Measurements from ENCODE around the gene CLPTM1L. TPM values are rescaled to one million over a fixed set of nuclear protein-coding genes. Genes with fewer than 3 reads are reported as not detected.
A peak's percentile ranks its signal among the peaks of the same experiment; 100 is the strongest.
"Not testable (repeated sequence)": the region's sequence is repeated elsewhere in the genome, so short reads cannot be mapped to it uniquely, and the experiment has no call there.

CLPTM1L gene
- total RNA-seq, 4 donors from 2014 or later, result 62.6 to 132 (median 93.5) TPM

DNA sequence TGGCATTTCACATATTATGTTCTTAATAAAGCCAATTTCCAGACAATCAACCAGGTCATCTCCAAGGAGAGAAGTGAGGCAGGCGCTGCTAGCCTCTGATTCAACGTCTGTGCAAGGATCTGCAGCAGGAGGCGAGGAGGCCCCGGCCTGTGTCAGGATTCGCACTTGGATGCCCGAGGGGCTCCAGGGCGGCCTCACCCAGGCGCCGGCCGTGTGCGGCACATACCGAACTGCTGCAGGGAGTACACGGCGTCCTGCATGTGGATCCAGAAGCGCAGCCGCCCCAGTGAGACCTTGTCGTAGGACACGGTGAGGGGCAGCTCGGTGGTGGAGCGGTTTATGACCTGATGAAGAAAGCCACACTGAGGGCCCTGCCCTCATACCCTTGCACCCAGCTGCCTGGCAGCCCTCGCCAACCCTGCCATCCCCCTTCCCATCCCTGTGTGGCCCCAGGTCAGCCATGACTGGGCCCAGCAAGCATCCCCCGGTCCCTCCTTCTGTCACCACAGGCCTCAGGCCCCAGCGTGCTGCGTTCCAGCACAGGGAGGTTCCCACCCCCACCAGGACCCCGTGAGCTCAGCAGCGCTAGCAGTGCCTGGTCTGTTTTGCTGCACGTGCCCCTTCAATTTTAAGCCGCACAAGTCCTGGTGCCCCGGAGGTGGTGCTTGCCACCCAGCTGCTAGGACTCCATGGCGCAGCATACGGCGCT, 9.9 kb downstream of the CLPTM1L start:
- Histone ChIP-seq H3K4me1 (peaks cover 27% of the 10 kb centered on the region), H3K27ac (no peak overlapping the region), H3K27me3 (no peaks in the 10 kb centered on the region), H3K9me3 (no peaks in the 10 kb centered on the region), H3K4me3 (no peak overlapping the region), H3K36me3 (peaks cover 87% of the 10 kb centered on the region)
- WGBS, result 94% methylated on average over 12 of the region's 32 CpGs
- TF ChIP-seq POLR2A (IDR thresholded peaks at IDR 0.05) (no peak), EP300 (IDR thresholded peaks at IDR 0.05) (no peak), POLR2AphosphoS5 (IDR thresholded peaks at IDR 0.05) (no peak)
- TF ChIP-seq, protein P1, sequence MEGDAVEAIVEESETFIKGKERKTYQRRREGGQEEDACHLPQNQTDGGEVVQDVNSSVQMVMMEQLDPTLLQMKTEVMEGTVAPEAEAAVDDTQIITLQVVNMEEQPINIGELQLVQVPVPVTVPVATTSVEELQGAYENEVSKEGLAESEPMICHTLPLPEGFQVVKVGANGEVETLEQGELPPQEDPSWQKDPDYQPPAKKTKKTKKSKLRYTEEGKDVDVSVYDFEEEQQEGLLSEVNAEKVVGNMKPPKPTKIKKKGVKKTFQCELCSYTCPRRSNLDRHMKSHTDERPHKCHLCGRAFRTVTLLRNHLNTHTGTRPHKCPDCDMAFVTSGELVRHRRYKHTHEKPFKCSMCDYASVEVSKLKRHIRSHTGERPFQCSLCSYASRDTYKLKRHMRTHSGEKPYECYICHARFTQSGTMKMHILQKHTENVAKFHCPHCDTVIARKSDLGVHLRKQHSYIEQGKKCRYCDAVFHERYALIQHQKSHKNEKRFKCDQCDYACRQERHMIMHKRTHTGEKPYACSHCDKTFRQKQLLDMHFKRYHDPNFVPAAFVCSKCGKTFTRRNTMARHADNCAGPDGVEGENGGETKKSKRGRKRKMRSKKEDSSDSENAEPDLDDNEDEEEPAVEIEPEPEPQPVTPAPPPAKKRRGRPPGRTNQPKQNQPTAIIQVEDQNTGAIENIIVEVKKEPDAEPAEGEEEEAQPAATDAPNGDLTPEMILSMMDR (IDR thresholded peaks at IDR 0.05), result no peak
- no peak for DNase-seq (ENCODE audit: low spot score in 2 of 2)

DNA sequence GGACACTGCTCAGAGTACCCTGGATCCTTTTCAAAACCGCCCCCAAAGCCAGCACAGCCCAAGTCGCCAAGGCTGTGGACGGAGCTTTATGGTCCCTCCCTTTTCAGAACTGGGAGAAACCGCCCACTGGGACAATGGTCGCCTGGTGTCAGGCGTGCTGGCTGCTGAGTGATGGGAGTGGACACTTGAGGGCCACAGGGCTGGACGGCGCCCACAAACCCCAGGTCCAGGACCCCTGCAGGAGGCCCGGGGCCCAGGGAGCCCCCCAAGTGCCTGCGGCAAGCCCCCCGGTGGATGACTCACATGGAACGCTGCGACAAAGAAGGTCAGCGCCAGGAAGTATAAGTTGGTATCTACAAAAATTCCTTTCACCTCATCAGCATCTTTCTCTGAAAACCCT, 10.9 kb downstream of the CLPTM1L start:
- 89% methylated on average over 13 of the region's 14 CpGs for WGBS
- no peak for DNase-seq (ENCODE audit: low spot score in 2 of 2)
- no peaks in the 10 kb centered on the region for H3K9me3 ChIP-seq
- peaks cover 37% of the 10 kb centered on the region for H3K4me1 ChIP-seq
- H3K27me3 ChIP-seq, result no peaks in the 10 kb centered on the region
- H3K36me3 ChIP-seq, result peaks cover 80% of the 10 kb centered on the region
- no peak overlapping the region for H3K4me3 ChIP-seq
- TF ChIP-seq, protein P1 (IDR thresholded peaks at IDR 0.05), result no peak
- no peak for TF ChIP-seq POLR2A (IDR thresholded peaks at IDR 0.05)
- no peak for TF ChIP-seq EP300 (IDR thresholded peaks at IDR 0.05)
- TF ChIP-seq POLR2AphosphoS5 (IDR thresholded peaks at IDR 0.05), result no peak
- H3K27ac ChIP-seq, result no peak overlapping the region

DNA sequence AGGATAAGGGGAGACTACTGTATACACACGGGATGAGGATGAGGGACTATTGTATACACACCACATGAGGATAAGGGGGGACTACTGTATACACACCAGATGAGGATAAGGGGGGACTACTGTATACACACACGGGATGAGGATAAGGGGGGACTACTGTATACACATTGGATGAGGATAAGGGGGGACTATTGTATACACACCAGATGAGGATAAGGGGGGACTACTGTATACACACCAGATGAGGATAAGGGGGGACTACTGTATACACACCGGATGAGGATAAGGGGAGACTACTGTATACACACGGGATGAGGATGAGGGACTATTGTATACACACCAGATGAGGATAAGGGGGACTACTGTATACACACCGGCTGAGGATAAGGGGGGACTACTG, 11.6 kb downstream of the CLPTM1L start:
- WGBS, result 89% methylated on average over 5 of the region's 5 CpGs
- not testable (repeated sequence) for DNase-seq (ENCODE audit: low spot score in 2 of 2); H3K27me3 ChIP-seq; H3K4me3 ChIP-seq; H3K9me3 ChIP-seq; H3K27ac ChIP-seq
- H3K36me3 ChIP-seq, result peaks cover 73% of the 10 kb centered on the region
- peaks cover 44% of the 10 kb centered on the region for H3K4me1 ChIP-seq

DNA sequence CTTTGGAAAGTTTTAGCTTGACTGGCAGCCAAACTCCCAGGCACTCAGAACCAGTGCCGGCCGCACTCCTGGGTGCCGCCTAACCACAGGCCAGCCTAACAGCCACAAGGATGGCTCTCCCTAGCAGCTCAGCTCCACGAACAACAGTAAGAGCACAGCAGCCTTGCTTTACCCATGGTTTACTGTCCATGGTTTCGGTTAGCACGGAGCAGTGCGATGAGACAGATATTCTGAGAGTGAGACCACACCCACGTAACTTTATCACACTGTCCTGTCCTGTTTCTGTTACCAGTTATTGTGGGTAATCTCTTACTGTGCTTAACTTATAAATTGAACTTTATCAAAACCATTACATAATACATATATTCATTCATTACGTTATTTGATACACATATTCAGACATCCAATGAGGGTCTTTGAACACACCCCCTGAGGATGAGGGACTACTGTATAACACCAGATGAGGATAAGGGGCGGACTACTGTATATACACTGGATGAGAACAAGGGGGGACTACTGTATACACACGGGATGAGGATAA, 12.4 kb downstream of the CLPTM1L start:
- H3K36me3 ChIP-seq, result peaks cover 65% of the 10 kb centered on the region
- WGBS, result 72% methylated on average over 11 of the region's 11 CpGs
- H3K27me3 ChIP-seq, result no peaks in the 10 kb centered on the region
- peak overlapping the region; percentile 84 for H3K27ac ChIP-seq
- no peak for DNase-seq (ENCODE audit: low spot score in 2 of 2)
- peaks cover 47% of the 10 kb centered on the region for H3K4me1 ChIP-seq
- no peak overlapping the region for H3K4me3 ChIP-seq
- TF ChIP-seq POLR2AphosphoS5 (IDR thresholded peaks at IDR 0.05) (no peak), EP300 (IDR thresholded peaks at IDR 0.05) (no peak), POLR2A (IDR thresholded peaks at IDR 0.05) (no peak)
- TF ChIP-seq, protein P1 (IDR thresholded peaks at IDR 0.05), result no peak
- no peaks in the 10 kb centered on the region for H3K9me3 ChIP-seq

DNA sequence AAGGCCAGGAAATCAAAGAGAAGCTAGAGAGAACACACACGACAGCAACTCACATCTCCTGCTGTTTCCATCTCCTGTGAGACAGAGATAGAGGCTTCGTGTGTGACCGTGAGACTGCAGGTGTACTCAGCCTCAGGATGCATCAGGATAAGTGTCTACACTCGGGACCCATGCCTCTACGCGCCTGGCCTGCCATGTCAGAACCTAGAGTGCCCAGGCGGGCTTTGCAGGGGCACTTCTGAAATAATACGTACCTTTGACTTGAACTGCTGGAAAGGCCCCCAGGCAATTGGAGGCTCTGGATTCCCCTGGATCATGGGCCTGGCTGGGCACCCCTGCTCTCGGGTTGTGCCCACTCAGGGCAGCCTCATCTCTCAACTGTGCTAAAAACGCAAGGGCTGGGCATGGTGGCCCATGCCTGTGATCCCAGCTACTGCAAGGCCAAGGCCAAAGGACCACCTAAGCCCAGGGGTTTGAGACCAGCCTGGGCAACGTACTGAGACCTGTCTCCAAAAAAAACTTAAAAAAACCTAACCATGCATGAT, 13.0 kb downstream of the CLPTM1L start:
- H3K27ac ChIP-seq, result peak overlapping the region; percentile 84
- no peaks in the 10 kb centered on the region for H3K27me3 ChIP-seq
- no peak for TF ChIP-seq EP300 (IDR thresholded peaks at IDR 0.05)
- H3K9me3 ChIP-seq, result no peaks in the 10 kb centered on the region
- 83% methylated on average over 9 of the region's 11 CpGs for WGBS
- peaks cover 51% of the 10 kb centered on the region for H3K4me1 ChIP-seq
- H3K36me3 ChIP-seq, result peaks cover 59% of the 10 kb centered on the region
- H3K4me3 ChIP-seq, result no peak overlapping the region
- DNase-seq (ENCODE audit: low spot score in 2 of 2), result peak in 1 of 2 donors; percentile 55

Data from suprapubic skin (tissue), 4 donors.